GM23338 (cell line): ENCODE measurements around the gene FAM53B.

Source experiments
- EZH2 ChIP-seq: fragments of 200-600 bp; sonication (generic); IDR thresholded peaks from one replicate; pipeline ENCODE4 v1.8.0; 2017; ENCODE audit warnings: antibody characterized with exemption, mild to moderate bottlenecking, low read depth; ENCODE audit not compliant: unreplicated experiment
- EZH2phosphoT487 ChIP-seq: fragments of 200-600 bp; sonication (generic); IDR thresholded peaks from one replicate; pipeline ENCODE4 v1.8.1; 2018; ENCODE audit warnings: antibody characterized with exemption; ENCODE audit not compliant: unreplicated experiment
- JUNB ChIP-seq: IDR thresholded peaks from one replicate; pipeline ENCODE4 v1.6.1; 2016; ENCODE audit warnings: antibody characterized with exemption; ENCODE audit not compliant: unreplicated experiment
- NANOG ChIP-seq: IDR thresholded peaks from 2 replicates; pipeline ENCODE4 v1.6.1; 2016; ENCODE audit warnings: antibody characterized with exemption, borderline replicate concordance
- POLR2AphosphoS5 ChIP-seq: IDR thresholded peaks from 2 replicates; pipeline ENCODE4 v1.6.1; 2016; ENCODE audit warnings: antibody characterized with exemption, low read depth
- STAT1 ChIP-seq: IDR thresholded peaks from one replicate; pipeline ENCODE4 v1.6.1; 2016; ENCODE audit warnings: antibody characterized with exemption; ENCODE audit not compliant: unreplicated experiment
- ZNF114 ChIP-seq: fragments of 250-450 bp; sonication (Bioruptor Pico); IDR thresholded peaks from 2 replicates; pipeline ENCODE4 v1.5.0; 2020; ENCODE audit warnings: mild to moderate bottlenecking, moderate library complexity
- ZNF331 ChIP-seq: fragments of 250-450 bp; sonication (Bioruptor Pico); IDR thresholded peaks from 2 replicates; pipeline ENCODE4 v1.5.0; 2020; ENCODE audit warnings: low read depth, mild to moderate bottlenecking, moderate library complexity
- TF ChIP-seq, protein P1 (sequence below): IDR thresholded peaks from one replicate; pipeline ENCODE4 v1.6.1; 2018; ENCODE audit warnings: antibody characterized with exemption; ENCODE audit not compliant: unreplicated experiment
- TF ChIP-seq, protein P2 (sequence below), 2 experiments: fragments of 200-600 bp in 1 of 2; sonication (generic) in 1 of 2; conservative IDR thresholded peaks; 2 replicates each; pipeline versions ENCODE4 v1.5.1 to v1.6.1; 2016 to 2017; ENCODE audit warnings: antibody characterized with exemption in 2 of 2, low read depth in 2 of 2, mild to moderate bottlenecking in 2 of 2, moderate library complexity in 1 of 2
- TF ChIP-seq, protein P3 (sequence below): fragments of 250-450 bp; sonication (Bioruptor Pico); IDR thresholded peaks from 2 replicates; pipeline ENCODE4 v1.5.0; 2020; ENCODE audit warnings: mild to moderate bottlenecking, moderate library complexity
- TF ChIP-seq, protein P4 (sequence below): IDR thresholded peaks from 2 replicates; pipeline ENCODE4 v1.6.1; 2016; ENCODE audit warnings: antibody characterized with exemption

DNA sequence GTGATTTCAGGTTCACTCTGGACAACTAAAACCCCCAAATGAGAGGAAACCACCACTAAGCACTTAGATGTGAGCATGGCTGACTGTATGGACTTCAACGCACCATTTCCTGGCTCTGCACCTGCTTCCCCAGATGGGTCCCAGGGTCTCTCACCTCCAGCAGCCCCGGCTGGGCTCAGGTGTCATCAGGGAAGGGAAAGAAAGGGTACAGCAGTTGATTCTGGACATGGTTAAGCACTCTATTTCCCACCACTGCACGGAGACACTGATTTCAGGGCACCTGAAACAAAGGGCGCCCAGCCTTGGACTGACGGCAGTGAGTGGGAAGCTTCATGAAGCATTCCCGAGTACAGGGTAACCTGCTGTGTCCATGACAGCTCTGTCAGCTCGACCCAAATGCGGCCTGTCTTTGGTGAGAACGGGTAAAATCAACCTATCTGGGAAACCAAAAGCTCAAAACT lies 19.0 kb downstream of the FAM53B start:
- TF ChIP-seq, protein P1, sequence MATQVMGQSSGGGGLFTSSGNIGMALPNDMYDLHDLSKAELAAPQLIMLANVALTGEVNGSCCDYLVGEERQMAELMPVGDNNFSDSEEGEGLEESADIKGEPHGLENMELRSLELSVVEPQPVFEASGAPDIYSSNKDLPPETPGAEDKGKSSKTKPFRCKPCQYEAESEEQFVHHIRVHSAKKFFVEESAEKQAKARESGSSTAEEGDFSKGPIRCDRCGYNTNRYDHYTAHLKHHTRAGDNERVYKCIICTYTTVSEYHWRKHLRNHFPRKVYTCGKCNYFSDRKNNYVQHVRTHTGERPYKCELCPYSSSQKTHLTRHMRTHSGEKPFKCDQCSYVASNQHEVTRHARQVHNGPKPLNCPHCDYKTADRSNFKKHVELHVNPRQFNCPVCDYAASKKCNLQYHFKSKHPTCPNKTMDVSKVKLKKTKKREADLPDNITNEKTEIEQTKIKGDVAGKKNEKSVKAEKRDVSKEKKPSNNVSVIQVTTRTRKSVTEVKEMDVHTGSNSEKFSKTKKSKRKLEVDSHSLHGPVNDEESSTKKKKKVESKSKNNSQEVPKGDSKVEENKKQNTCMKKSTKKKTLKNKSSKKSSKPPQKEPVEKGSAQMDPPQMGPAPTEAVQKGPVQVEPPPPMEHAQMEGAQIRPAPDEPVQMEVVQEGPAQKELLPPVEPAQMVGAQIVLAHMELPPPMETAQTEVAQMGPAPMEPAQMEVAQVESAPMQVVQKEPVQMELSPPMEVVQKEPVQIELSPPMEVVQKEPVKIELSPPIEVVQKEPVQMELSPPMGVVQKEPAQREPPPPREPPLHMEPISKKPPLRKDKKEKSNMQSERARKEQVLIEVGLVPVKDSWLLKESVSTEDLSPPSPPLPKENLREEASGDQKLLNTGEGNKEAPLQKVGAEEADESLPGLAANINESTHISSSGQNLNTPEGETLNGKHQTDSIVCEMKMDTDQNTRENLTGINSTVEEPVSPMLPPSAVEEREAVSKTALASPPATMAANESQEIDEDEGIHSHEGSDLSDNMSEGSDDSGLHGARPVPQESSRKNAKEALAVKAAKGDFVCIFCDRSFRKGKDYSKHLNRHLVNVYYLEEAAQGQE, result no peak
- TF ChIP-seq, protein P2, sequence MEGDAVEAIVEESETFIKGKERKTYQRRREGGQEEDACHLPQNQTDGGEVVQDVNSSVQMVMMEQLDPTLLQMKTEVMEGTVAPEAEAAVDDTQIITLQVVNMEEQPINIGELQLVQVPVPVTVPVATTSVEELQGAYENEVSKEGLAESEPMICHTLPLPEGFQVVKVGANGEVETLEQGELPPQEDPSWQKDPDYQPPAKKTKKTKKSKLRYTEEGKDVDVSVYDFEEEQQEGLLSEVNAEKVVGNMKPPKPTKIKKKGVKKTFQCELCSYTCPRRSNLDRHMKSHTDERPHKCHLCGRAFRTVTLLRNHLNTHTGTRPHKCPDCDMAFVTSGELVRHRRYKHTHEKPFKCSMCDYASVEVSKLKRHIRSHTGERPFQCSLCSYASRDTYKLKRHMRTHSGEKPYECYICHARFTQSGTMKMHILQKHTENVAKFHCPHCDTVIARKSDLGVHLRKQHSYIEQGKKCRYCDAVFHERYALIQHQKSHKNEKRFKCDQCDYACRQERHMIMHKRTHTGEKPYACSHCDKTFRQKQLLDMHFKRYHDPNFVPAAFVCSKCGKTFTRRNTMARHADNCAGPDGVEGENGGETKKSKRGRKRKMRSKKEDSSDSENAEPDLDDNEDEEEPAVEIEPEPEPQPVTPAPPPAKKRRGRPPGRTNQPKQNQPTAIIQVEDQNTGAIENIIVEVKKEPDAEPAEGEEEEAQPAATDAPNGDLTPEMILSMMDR (conservative IDR thresholded peaks at IDR 0.05; ENCODE audit: low read depth in 2 of 2), result no peak
- TF ChIP-seq EZH2 (no peak), POLR2AphosphoS5 (no peak), JUNB (no peak), ZNF114 (CRISPR knock-in tag) (no peak), EZH2phosphoT487 (no peak), ZNF331 (no peak), STAT1 (no peak), NANOG (no peak)
- TF ChIP-seq, protein P3, sequence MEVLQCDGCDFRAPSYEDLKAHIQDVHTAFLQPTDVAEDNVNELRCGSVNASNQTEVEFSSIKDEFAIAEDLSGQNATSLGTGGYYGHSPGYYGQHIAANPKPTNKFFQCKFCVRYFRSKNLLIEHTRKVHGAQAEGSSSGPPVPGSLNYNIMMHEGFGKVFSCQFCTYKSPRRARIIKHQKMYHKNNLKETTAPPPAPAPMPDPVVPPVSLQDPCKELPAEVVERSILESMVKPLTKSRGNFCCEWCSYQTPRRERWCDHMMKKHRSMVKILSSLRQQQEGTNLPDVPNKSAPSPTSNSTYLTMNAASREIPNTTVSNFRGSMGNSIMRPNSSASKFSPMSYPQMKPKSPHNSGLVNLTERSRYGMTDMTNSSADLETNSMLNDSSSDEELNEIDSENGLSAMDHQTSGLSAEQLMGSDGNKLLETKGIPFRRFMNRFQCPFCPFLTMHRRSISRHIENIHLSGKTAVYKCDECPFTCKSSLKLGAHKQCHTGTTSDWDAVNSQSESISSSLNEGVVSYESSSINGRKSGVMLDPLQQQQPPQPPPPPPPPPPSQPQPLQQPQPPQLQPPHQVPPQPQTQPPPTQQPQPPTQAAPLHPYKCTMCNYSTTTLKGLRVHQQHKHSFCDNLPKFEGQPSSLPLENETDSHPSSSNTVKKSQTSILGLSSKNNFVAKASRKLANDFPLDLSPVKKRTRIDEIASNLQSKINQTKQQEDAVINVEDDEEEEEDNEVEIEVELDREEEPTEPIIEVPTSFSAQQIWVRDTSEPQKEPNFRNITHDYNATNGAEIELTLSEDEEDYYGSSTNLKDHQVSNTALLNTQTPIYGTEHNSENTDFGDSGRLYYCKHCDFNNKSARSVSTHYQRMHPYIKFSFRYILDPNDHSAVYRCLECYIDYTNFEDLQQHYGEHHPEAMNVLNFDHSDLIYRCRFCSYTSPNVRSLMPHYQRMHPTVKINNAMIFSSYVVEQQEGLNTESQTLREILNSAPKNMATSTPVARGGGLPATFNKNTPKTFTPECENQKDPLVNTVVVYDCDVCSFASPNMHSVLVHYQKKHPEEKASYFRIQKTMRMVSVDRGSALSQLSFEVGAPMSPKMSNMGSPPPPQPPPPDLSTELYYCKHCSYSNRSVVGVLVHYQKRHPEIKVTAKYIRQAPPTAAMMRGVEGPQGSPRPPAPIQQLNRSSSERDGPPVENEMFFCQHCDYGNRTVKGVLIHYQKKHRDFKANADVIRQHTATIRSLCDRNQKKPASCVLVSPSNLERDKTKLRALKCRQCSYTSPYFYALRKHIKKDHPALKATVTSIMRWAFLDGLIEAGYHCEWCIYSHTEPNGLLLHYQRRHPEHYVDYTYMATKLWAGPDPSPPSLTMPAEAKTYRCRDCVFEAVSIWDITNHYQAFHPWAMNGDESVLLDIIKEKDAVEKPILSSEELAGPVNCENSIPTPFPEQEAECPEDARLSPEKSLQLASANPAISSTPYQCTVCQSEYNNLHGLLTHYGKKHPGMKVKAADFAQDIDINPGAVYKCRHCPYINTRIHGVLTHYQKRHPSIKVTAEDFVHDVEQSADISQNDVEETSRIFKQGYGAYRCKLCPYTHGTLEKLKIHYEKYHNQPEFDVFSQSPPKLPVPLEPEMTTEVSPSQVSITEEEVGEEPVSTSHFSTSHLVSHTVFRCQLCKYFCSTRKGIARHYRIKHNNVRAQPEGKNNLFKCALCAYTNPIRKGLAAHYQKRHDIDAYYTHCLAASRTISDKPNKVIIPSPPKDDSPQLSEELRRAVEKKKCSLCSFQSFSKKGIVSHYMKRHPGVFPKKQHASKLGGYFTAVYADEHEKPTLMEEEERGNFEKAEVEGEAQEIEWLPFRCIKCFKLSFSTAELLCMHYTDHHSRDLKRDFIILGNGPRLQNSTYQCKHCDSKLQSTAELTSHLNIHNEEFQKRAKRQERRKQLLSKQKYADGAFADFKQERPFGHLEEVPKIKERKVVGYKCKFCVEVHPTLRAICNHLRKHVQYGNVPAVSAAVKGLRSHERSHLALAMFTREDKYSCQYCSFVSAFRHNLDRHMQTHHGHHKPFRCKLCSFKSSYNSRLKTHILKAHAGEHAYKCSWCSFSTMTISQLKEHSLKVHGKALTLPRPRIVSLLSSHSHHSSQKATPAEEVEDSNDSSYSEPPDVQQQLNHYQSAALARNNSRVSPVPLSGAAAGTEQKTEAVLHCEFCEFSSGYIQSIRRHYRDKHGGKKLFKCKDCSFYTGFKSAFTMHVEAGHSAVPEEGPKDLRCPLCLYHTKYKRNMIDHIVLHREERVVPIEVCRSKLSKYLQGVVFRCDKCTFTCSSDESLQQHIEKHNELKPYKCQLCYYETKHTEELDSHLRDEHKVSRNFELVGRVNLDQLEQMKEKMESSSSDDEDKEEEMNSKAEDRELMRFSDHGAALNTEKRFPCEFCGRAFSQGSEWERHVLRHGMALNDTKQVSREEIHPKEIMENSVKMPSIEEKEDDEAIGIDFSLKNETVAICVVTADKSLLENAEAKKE, result no peak
- TF ChIP-seq, protein P4, sequence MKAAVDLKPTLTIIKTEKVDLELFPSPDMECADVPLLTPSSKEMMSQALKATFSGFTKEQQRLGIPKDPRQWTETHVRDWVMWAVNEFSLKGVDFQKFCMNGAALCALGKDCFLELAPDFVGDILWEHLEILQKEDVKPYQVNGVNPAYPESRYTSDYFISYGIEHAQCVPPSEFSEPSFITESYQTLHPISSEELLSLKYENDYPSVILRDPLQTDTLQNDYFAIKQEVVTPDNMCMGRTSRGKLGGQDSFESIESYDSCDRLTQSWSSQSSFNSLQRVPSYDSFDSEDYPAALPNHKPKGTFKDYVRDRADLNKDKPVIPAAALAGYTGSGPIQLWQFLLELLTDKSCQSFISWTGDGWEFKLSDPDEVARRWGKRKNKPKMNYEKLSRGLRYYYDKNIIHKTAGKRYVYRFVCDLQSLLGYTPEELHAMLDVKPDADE, result no peak
